ENCODE data around the gene MALRD1. TPM values are rescaled to one million over a fixed set of nuclear protein-coding genes. Genes with fewer than 3 reads are reported as not detected.

The MALRD1 gene
- total RNA-seq, 2 donors from 2014 or later: 0.26 to 1.3 TPM

DNA sequence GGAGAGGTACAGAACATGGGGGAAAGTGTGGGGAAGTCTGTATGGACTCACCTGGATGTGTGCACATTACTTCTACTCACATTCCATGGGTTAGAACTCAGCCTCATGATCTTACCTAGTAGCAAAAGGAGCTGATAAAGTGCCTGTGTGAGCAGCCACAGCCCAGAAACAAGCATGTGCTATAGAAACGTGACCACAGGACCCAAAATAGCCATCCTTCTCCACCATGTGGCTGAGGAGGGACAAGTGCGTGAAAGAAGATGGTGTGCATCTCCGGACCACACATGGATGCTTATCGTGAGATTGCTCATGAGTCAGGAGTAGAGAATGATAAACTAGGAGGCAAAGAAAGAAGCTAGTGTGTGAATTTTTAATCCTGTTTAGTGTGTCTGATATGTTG is 431.3 kb downstream of the MALRD1 start:
- Histone ChIP-seq H3K9me3 (no peaks in the 10 kb centered on the region), H3K4me3 (no peak overlapping the region), H3K36me3 (replicated peaks in 1 of 2; ENCODE audit: insufficient read depth in 1 of 2, low read depth in 2 of 2) (no peaks in the 10 kb centered on the region), H3K27me3 (no peaks in the 10 kb centered on the region), H3K27ac (no peak overlapping the region), H3K4me1 (no peaks in the 10 kb centered on the region)
- no peak for TF ChIP-seq CTCF (IDR thresholded peaks at IDR 0.05)
- no peak for DNase-seq
- intact Hi-C loops (cut with DNase I): no loop called here
- no peak for ATAC-seq
- WGBS, 2 donors: 56 to 59% methylated on average over 4 of the region's 4 CpGs

DNA sequence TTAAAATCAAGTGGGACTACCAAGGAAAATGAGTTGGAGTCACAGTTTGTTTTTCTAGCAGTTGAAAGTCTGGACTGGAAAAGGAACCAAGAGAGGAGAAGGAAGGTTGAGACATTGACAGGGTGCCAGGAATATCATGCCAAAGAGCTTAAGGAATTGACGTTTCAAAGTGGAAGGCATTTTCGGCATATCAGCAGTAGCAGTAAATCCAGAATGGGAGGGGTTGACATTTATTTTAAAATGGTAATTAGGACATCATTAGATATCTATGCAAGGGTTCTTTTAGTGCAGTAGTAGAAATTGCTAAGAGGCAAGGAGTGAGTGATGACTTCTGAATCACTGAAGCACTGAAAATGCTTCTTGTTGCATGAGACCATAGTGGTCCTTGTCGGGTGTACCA is 431.8 kb downstream of the MALRD1 start:
- H3K4me3 ChIP-seq: no peak overlapping the region
- H3K9me3 ChIP-seq: no peaks in the 10 kb centered on the region
- no peaks in the 10 kb centered on the region for H3K36me3 ChIP-seq (replicated peaks in 1 of 2; ENCODE audit: insufficient read depth in 1 of 2, low read depth in 2 of 2)
- intact Hi-C loops (cut with DNase I): no loop called here
- ATAC-seq: no peak
- no peaks in the 10 kb centered on the region for H3K27me3 ChIP-seq
- 42 to 44% methylated on average over 3 of the region's 3 CpGs for WGBS, 2 donors
- H3K4me1 ChIP-seq: no peaks in the 10 kb centered on the region
- no peak for DNase-seq
- H3K27ac ChIP-seq: no peak overlapping the region
- TF ChIP-seq CTCF (IDR thresholded peaks at IDR 0.05) (no peak), POLR2A (IDR thresholded peaks at IDR 0.05) (no peak)

DNA sequence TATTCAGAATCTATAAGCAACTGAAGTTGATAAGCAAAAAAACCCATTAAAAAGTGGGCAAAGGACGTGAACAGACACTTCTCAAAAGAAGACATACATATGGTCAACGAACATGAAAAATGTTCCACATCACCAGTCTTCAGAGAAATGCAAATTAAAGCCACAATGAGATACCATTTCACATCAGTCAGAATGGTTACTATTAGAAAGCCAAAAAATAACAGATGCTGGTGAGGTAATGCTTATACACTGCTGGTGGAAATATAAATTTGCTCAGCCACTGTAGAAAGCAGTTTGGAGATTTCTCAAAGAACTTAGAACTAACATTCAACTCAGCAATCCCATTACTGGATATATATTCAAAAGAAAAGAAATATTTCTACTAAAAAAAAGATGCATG is 434.8 kb downstream of the MALRD1 start:
- 17 to 38% methylated on average over 2 of the region's 2 CpGs for WGBS, 2 donors
- H3K4me3 ChIP-seq: no peak overlapping the region
- DNase-seq (no peak), ATAC-seq (no peak)
- TF ChIP-seq CTCF (IDR thresholded peaks at IDR 0.05): no peak
- TF ChIP-seq POLR2A (IDR thresholded peaks at IDR 0.05): no peak
- no peaks in the 10 kb centered on the region for H3K36me3 ChIP-seq (replicated peaks in 1 of 2; ENCODE audit: insufficient read depth in 1 of 2, low read depth in 2 of 2)
- no peaks in the 10 kb centered on the region for H3K27me3 ChIP-seq
- H3K4me1 ChIP-seq: no peaks in the 10 kb centered on the region
- H3K27ac ChIP-seq: no peak overlapping the region
- H3K9me3 ChIP-seq: no peaks in the 10 kb centered on the region
- intact Hi-C loops (cut with DNase I): no loop called here

GRCh38 chr10:19488592-19489280 is 440.1 kb downstream of the MALRD1 start:
- Histone ChIP-seq H3K4me1 (no peaks in the 10 kb centered on the region), H3K9me3 (no peaks in the 10 kb centered on the region), H3K4me3 (no peak overlapping the region), H3K27me3 (no peaks in the 10 kb centered on the region), H3K27ac (no peak overlapping the region), H3K36me3 (replicated peaks in 1 of 2; ENCODE audit: insufficient read depth in 1 of 2, low read depth in 2 of 2) (no peaks in the 10 kb centered on the region)
- DNase-seq (peak; percentile 2 to 20 (median 12)), ATAC-seq (no peak)
- WGBS, 2 donors: 25 to 27% methylated on average over 23 of the region's 23 CpGs
- intact Hi-C loops (cut with DNase I): no loop called here
- TF ChIP-seq CTCF (IDR thresholded peaks at IDR 0.05): no peak
- no peak for TF ChIP-seq POLR2A (IDR thresholded peaks at IDR 0.05)

DNA sequence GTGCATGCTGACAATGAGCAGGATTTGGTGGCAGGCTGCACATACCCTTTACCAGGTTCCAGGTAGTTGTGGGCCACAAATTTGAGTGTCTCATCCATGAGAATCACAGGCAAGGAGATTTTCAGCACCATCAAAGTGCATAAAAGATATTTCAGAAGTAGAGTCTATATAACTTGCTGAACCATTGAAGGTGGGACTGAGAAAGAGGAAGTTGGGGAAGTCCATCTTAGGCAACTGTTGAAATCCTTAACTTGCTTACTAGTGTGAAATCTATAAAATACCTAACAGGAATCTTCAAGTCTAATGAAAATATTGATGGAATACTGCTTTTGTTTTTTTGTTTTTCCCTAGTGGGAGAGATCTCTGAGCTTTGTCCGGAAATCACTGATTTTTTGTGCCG is 442.6 kb downstream of the MALRD1 start:
- Histone ChIP-seq H3K9me3 (no peaks in the 10 kb centered on the region), H3K4me1 (no peaks in the 10 kb centered on the region), H3K27me3 (no peaks in the 10 kb centered on the region), H3K4me3 (no peak overlapping the region), H3K27ac (no peak overlapping the region), H3K36me3 (replicated peaks in 1 of 2; ENCODE audit: insufficient read depth in 1 of 2, low read depth in 2 of 2) (no peaks in the 10 kb centered on the region)
- ATAC-seq (no peak), DNase-seq (no peak)
- intact Hi-C loops (cut with DNase I): no loop called here
- 79 to 88% methylated on average over 2 of the region's 2 CpGs for WGBS, 2 donors
- TF ChIP-seq CTCF (IDR thresholded peaks at IDR 0.05): no peak
- no peak for TF ChIP-seq POLR2A (IDR thresholded peaks at IDR 0.05)

Data from body of pancreas (tissue), 4 donors.